Smooth muscle cell (in vitro differentiated cells): ENCODE measurements around the gene NXPH4. TPM values are rescaled to one million over a fixed set of nuclear protein-coding genes. Genes with fewer than 3 reads are reported as not detected.

ENCODE experiments used
- DNase-seq: peaks from one replicate; lab custom pipeline; 2025; ENCODE audit not compliant: unreplicated experiment; lab: John Stamatoyannopoulos, UW
- H2AFZ ChIP-seq: fragments of 200-600 bp; sonication (generic); 2 replicates; pipeline ENCODE4 v1.6.0; 2016; ENCODE audit warnings: antibody characterized with exemption, low read depth, mild to moderate bottlenecking
- H3F3A ChIP-seq: fragments of 200-600 bp; sonication (generic); 2 replicates; pipeline ENCODE4 v1.6.0; 2017; ENCODE audit warnings: antibody characterized with exemption, low read depth
- H3K27ac ChIP-seq: fragments of 200-600 bp; sonication (generic); 2 replicates; pipeline ENCODE4 v1.5.1; 2016; ENCODE audit warnings: low read depth, mild to moderate bottlenecking
- H3K27me3 ChIP-seq: fragments of 200-600 bp; sonication (generic); 2 replicates; pipeline ENCODE4 v1.6.1; 2016; ENCODE audit warnings: low read depth, mild to moderate bottlenecking
- H3K36me3 ChIP-seq: fragments of 200-600 bp; sonication (generic); 2 replicates; pipeline ENCODE4 v1.5.1; 2016; ENCODE audit warnings: low read depth
- H3K4me1 ChIP-seq: fragments of 200-600 bp; sonication (generic); 2 replicates; pipeline ENCODE4 v1.5.1; 2016; ENCODE audit warnings: low read depth
- H3K4me2 ChIP-seq: fragments of 200-600 bp; sonication (generic); 2 replicates; pipeline ENCODE4 v1.6.0; 2016; ENCODE audit warnings: mild to moderate bottlenecking
- H3K4me3 ChIP-seq: fragments of 200-600 bp; sonication (generic); 2 replicates; pipeline ENCODE4 v1.5.1; 2016; ENCODE audit warnings: mild to moderate bottlenecking
- H3K79me2 ChIP-seq: fragments of 200-600 bp; sonication (generic); 2 replicates; pipeline ENCODE4 v1.6.0; 2016; ENCODE audit warnings: low read depth, mild to moderate bottlenecking
- H3K9ac ChIP-seq: fragments of 200-600 bp; sonication (generic); 2 replicates; pipeline ENCODE4 v1.6.0; 2016; ENCODE audit warnings: low read depth
- H3K9me3 ChIP-seq: fragments of 200-600 bp; sonication (generic); replicated peaks from 2 replicates; pipeline ENCODE4 v1.5.1; 2016; ENCODE audit warnings: low read depth
- H4K20me1 ChIP-seq: fragments of 200-600 bp; sonication (generic); 2 replicates; pipeline ENCODE4 v1.6.0; 2016; ENCODE audit warnings: low read depth
- WGBS: methylation state at CpG from one replicate; pipeline ENCODE4 v1.1.7; 2016; ENCODE audit warnings: low lambda C conversion rate; 5-methylcytosine and 5-hydroxymethylcytosine counted together
- polyA plus RNA-seq: library from polyadenylated mRNA; unstranded; fragments of >200 nt; fragmentation: Nextera tagmentation; extraction: Ambion mirVana; gene quantifications from 2 replicates; pipeline ENCODE4 v1.2.1, GENCODE V29; 2016
- total RNA-seq: library from RNA; depleted of rRNA; stranded (reverse); fragments of >200 nt; gene quantifications from 2 replicates; pipeline ENCODE4 v1.2.3, GENCODE V29; 2014
- TF ChIP-seq, protein P1 (sequence below): fragments of 200-600 bp; sonication (generic); IDR thresholded peaks from 2 replicates; pipeline ENCODE4 v1.5.1; 2017; ENCODE audit warnings: borderline replicate concordance, mild to moderate bottlenecking, antibody characterized with exemption; ENCODE audit not compliant: insufficient read depth, poor library complexity, severe bottlenecking

NXPH4 gene
- total and polyA plus RNA-seq, 2 experiments from 2014 or later = 3.9 to 10.7 TPM

DNA sequence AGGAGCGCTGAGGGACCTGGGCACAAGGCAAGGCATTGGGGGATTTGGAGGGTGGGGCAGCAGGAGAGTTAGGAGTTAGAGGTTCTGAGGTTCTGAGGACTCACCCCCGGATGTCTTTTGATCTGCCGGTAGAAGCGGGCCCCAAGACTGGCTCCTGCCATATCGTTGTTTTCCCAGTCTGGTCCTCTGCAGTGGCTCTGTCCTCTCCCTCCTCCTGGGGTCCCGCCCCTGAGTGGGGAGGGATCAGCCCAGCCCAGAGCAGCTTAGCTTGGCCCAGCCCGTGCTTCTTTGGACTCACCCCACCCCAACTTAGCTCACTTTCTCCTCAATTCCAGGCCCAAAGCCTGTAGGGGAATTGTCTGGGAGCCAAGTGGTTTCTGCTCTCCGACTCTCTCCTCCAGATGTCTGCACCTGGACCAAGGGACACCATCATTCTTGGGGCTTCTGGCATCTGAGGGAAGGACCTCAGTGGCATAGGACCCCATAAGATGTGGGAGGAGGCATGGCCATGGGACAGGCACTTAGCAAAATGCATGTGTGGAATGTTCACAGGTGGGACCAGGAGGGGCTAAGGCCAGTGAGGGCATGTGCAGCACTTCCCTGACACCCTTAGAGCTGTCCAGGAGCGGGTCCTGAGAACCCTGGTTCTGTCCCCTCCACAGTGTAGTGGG, 20.5 kb downstream of the NXPH4 start:
- Histone ChIP-seq H3K4me3 (no peak overlapping the region), H3K36me3 (no peaks in the 10 kb centered on the region), H4K20me1 (peaks cover 52% of the 10 kb centered on the region), H3F3A (peaks cover 28% of the 10 kb centered on the region), H3K79me2 (no peaks in the 10 kb centered on the region), H2AFZ (no peak overlapping the region), H3K4me1 (peaks cover 21% of the 10 kb centered on the region), H3K9ac (no peak overlapping the region), H3K27me3 (peaks cover 10% of the 10 kb centered on the region), H3K4me2 (peak overlapping the region; percentile 90), H3K9me3 (no peaks in the 10 kb centered on the region), H3K27ac (no peak overlapping the region)
- TF ChIP-seq, protein P1, sequence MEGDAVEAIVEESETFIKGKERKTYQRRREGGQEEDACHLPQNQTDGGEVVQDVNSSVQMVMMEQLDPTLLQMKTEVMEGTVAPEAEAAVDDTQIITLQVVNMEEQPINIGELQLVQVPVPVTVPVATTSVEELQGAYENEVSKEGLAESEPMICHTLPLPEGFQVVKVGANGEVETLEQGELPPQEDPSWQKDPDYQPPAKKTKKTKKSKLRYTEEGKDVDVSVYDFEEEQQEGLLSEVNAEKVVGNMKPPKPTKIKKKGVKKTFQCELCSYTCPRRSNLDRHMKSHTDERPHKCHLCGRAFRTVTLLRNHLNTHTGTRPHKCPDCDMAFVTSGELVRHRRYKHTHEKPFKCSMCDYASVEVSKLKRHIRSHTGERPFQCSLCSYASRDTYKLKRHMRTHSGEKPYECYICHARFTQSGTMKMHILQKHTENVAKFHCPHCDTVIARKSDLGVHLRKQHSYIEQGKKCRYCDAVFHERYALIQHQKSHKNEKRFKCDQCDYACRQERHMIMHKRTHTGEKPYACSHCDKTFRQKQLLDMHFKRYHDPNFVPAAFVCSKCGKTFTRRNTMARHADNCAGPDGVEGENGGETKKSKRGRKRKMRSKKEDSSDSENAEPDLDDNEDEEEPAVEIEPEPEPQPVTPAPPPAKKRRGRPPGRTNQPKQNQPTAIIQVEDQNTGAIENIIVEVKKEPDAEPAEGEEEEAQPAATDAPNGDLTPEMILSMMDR = no peak
- DNase-seq = no peak
- 52% methylated on average over 9 of the region's 9 CpGs for WGBS

- Histone ChIP-seq H2AFZ (no peak overlapping the region), H3K27ac (no peak overlapping the region), H3K36me3 (no peaks in the 10 kb centered on the region), H3K27me3 (peaks cover 15% of the 10 kb centered on the region), H3K4me1 (peaks cover 26% of the 10 kb centered on the region), H3K9me3 (no peaks in the 10 kb centered on the region), H3K4me2 (peak overlapping the region; percentile 90), H3F3A (peaks cover 27% of the 10 kb centered on the region), H3K4me3 (no peak overlapping the region), H4K20me1 (peaks cover 54% of the 10 kb centered on the region), H3K9ac (no peak overlapping the region), H3K79me2 (no peaks in the 10 kb centered on the region)
- no peak for DNase-seq
- TF ChIP-seq, protein P1 = no peak
- 53% methylated on average over 5 of the region's 5 CpGs for WGBS
These were observed 21.0 kb downstream of the NXPH4 start for GRCh38 chr12:57237596-57237931.

DNA sequence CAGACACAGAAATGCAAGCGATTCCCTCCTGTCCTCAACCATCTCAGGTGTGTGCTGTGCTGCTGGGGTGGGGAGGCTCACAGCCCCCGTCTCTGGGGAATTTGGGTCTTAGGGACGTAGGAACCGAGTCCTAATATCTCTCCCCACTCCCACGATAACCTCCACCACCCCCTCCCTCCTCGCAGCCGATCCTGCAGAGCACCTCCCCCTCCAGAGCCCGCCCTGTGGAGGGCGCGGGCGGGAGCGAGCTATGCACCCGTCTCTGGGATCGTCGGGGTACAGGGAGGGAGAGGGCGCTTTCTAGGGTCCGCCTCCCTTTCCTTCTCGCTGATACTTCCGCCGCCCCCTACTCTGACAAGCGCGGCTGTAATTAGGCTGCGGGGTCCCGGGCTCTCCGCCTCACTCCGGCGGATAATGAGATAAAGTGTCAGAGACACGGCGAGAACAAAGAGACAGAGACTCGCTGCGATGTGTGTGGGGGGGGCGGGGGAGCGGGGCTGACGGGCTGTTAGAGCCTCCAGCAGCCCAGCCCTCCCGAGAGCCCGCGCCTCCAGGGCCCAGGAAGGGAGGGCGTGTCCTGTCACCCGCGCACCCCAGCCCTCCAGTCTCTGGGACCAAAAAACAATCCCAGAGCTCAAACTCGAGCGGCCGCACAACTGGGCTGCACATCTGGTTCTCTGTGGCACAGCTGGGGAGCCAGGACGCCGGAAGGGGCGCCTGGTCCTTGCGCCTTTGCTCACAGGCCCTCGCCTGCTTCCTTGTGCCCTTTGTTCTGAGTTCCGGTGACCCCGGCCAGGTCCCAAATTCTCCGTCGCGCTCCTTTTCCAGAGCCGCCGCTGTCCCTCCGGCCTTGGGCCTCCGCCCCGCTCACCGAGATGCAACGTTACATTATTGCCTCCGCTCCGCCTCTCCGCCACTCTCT, 21.6 kb downstream of the NXPH4 start:
- H2AFZ ChIP-seq = no peak overlapping the region
- H3K4me1 ChIP-seq = peaks cover 29% of the 10 kb centered on the region
- DNase-seq = no peak

More for the DNA sequence above, 21.6 kb downstream of the NXPH4 start:
- Histone ChIP-seq H4K20me1 (peaks cover 54% of the 10 kb centered on the region), H3K4me3 (peak overlapping the region; percentile 52), H3K27me3 (peaks cover 18% of the 10 kb centered on the region), H3K4me2 (peak overlapping the region; percentile 90), H3K27ac (no peak overlapping the region), H3K9me3 (no peaks in the 10 kb centered on the region), H3F3A (peaks cover 21% of the 10 kb centered on the region), H3K36me3 (no peaks in the 10 kb centered on the region), H3K9ac (no peak overlapping the region), H3K79me2 (no peaks in the 10 kb centered on the region)
- TF ChIP-seq, protein P1 = no peak
- WGBS = 3% methylated on average over 43 of the region's 63 CpGs
